Measurements from ENCODE around the gene PPP3CA.

Gene PPP3CA

GRCh38 chr4:101089168-101089567 lies 258.2 kb downstream of the PPP3CA start:
- H3K27ac ChIP-seq (ENCODE audit: low read depth, low read length), result no peak overlapping the region
- no peak overlapping the region for H3K9ac ChIP-seq (ENCODE audit: low read depth, low read length)
- H3K9me3 ChIP-seq (ENCODE audit: insufficient read depth, low read depth, low read length), result no peaks in the 10 kb centered on the region
- WGBS, result 89% methylated on average over 2 of the region's 2 CpGs
- H3K36me3 ChIP-seq (ENCODE audit: insufficient read depth, low read length), result peaks cover 3% of the 10 kb centered on the region; the same call in 1 of the 2 replicates
- H3K27me3 ChIP-seq (ENCODE audit: insufficient read depth, low read length), result no peaks in the 10 kb centered on the region
- no peak overlapping the region for H3K4me3 ChIP-seq (ENCODE audit: low read length)
- peaks cover 7% of the 10 kb centered on the region; the same call in 1 of the 2 replicates for H3K4me1 ChIP-seq (ENCODE audit: insufficient read depth, low read length)

- Histone ChIP-seq H3K9me3 (ENCODE audit: insufficient read depth, low read depth, low read length) (no peaks in the 10 kb centered on the region), H3K36me3 (ENCODE audit: insufficient read depth, low read length) (no peaks in the 10 kb centered on the region; the same call in 1 of the 2 replicates), H3K27ac (ENCODE audit: low read depth, low read length) (no peak overlapping the region), H3K4me1 (ENCODE audit: insufficient read depth, low read length) (peaks cover 7% of the 10 kb centered on the region; the same call in 1 of the 2 replicates), H3K9ac (ENCODE audit: low read depth, low read length) (no peak overlapping the region), H3K4me3 (ENCODE audit: low read length) (no peak overlapping the region), H3K27me3 (ENCODE audit: insufficient read depth, low read length) (no peaks in the 10 kb centered on the region)
- WGBS, result 100% methylated on average over 1 of the region's 1 CpG
These were observed 260.3 kb downstream of the PPP3CA start for GRCh38 chr4:101086801-101087586.

- H3K36me3 ChIP-seq (ENCODE audit: insufficient read depth, low read length), result peaks cover 8% of the 10 kb centered on the region; the same call in 1 of the 2 replicates
- H3K27ac ChIP-seq (ENCODE audit: low read depth, low read length), result no peak overlapping the region
- no peak overlapping the region for H3K9ac ChIP-seq (ENCODE audit: low read depth, low read length)
- no peak overlapping the region for H3K4me3 ChIP-seq (ENCODE audit: low read length)
- no peaks in the 10 kb centered on the region for H3K4me1 ChIP-seq (ENCODE audit: insufficient read depth, low read length)
- WGBS, result 95% methylated on average over 3 of the region's 3 CpGs
- H3K9me3 ChIP-seq (ENCODE audit: insufficient read depth, low read depth, low read length), result no peaks in the 10 kb centered on the region
- no peaks in the 10 kb centered on the region for H3K27me3 ChIP-seq (ENCODE audit: insufficient read depth, low read length)
These were observed 264.2 kb downstream of the PPP3CA start for GRCh38 chr4:101083131-101083530.

- Histone ChIP-seq H3K4me1 (ENCODE audit: insufficient read depth, low read length) (no peaks in the 10 kb centered on the region), H3K4me3 (ENCODE audit: low read length) (no peak overlapping the region), H3K9me3 (ENCODE audit: insufficient read depth, low read depth, low read length) (no peaks in the 10 kb centered on the region), H3K27me3 (ENCODE audit: insufficient read depth, low read length) (no peaks in the 10 kb centered on the region), H3K36me3 (ENCODE audit: insufficient read depth, low read length) (peaks cover 8% of the 10 kb centered on the region; the same call in 1 of the 2 replicates), H3K27ac (ENCODE audit: low read depth, low read length) (no peak overlapping the region), H3K9ac (ENCODE audit: low read depth, low read length) (no peak overlapping the region)
- 98% methylated on average over 3 of the region's 3 CpGs for WGBS
These were observed 265.5 kb downstream of the PPP3CA start for GRCh38 chr4:101081695-101082369.

DNA sequence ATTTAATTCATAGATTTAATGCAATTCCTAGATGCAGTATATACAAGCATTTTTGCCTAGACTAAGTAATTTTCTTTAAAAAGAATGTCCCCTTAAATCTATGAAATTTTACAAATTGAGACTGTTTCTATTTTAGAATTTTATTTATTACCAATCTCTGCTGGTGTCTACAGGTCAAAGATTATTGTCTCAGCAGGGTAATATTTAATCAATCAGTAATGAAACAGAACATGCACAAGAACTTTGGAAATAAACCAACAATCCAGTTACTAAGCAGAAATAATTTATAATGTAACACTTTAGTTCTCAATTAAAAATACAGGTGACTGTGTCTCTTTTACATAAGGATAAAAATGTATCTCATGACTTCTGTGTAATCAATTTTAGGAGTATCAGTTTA lies 266.2 kb downstream of the PPP3CA start:
- Histone ChIP-seq H3K27ac (ENCODE audit: low read depth, low read length) (no peak overlapping the region), H3K4me3 (ENCODE audit: low read length) (no peak overlapping the region), H3K27me3 (ENCODE audit: insufficient read depth, low read length) (no peaks in the 10 kb centered on the region), H3K36me3 (ENCODE audit: insufficient read depth, low read length) (peaks cover 8% of the 10 kb centered on the region; the same call in 1 of the 2 replicates), H3K9me3 (ENCODE audit: insufficient read depth, low read depth, low read length) (no peaks in the 10 kb centered on the region), H3K4me1 (ENCODE audit: insufficient read depth, low read length) (peaks cover 3% of the 10 kb centered on the region; the same call in 1 of the 2 replicates), H3K9ac (ENCODE audit: low read depth, low read length) (no peak overlapping the region)

DNA sequence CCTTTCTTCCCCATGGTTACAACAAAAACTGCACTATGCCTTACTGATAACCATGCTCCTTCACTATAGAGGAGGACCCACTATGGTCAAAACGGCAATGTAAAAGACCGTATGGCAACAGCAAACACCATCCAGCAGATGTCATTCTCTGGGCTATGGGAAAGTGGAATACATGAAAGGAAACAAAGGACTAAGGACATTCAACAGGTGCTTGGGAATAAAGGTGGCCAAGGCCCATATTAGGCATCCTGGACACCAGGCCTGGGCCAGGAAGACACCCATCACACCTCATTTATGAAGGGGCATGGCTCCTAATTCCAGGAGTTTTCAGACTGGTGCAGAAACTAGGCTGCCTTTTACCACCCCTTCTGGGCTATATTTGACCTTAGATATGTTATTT lies 268.4 kb downstream of the PPP3CA start:
- Histone ChIP-seq H3K36me3 (ENCODE audit: insufficient read depth, low read length) (peaks cover 8% of the 10 kb centered on the region; the same call in 1 of the 2 replicates), H3K9ac (ENCODE audit: low read depth, low read length) (no peak overlapping the region), H3K27ac (ENCODE audit: low read depth, low read length) (no peak overlapping the region), H3K27me3 (ENCODE audit: insufficient read depth, low read length) (no peaks in the 10 kb centered on the region), H3K4me1 (ENCODE audit: insufficient read depth, low read length) (peaks cover 3% of the 10 kb centered on the region; the same call in 1 of the 2 replicates), H3K9me3 (ENCODE audit: insufficient read depth, low read depth, low read length) (no peaks in the 10 kb centered on the region), H3K4me3 (ENCODE audit: low read length) (no peak overlapping the region)
- WGBS, result 91% methylated on average over 2 of the region's 2 CpGs

DNA sequence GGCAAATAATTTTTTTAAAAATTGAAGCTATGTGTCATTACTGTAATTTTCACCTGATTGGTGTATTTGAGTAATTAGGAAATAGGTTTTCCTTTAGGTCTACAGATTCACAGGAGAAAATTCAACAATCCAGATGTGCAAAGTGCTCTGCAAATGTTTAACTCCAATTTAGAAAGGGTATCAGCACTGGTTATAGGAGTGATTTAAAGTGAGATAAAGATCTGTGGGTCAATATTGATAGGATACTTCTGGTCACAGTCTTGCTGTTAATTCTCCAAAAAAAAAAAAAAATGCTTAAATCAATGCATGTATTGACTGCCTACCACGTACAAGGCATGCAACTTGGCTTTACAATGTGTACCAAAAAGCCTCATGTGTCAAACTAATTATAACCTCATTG lies 271.3 kb downstream of the PPP3CA start:
- Histone ChIP-seq H3K4me3 (ENCODE audit: low read length) (no peak overlapping the region), H3K9ac (ENCODE audit: low read depth, low read length) (no peak overlapping the region), H3K4me1 (ENCODE audit: insufficient read depth, low read length) (peaks cover 18% of the 10 kb centered on the region), H3K9me3 (ENCODE audit: insufficient read depth, low read depth, low read length) (no peaks in the 10 kb centered on the region), H3K27ac (ENCODE audit: low read depth, low read length) (no peak overlapping the region), H3K27me3 (ENCODE audit: insufficient read depth, low read length) (no peaks in the 10 kb centered on the region), H3K36me3 (ENCODE audit: insufficient read depth, low read length) (peaks cover 8% of the 10 kb centered on the region; the same call in 1 of the 2 replicates)
- 78% methylated on average over 1 of the region's 1 CpG for WGBS

- peaks cover 8% of the 10 kb centered on the region; the same call in 1 of the 2 replicates for H3K36me3 ChIP-seq (ENCODE audit: insufficient read depth, low read length)
- H3K9ac ChIP-seq (ENCODE audit: low read depth, low read length), result no peak overlapping the region
- H3K4me1 ChIP-seq (ENCODE audit: insufficient read depth, low read length), result peaks cover 18% of the 10 kb centered on the region
- no peak overlapping the region for H3K27ac ChIP-seq (ENCODE audit: low read depth, low read length)
- H3K4me3 ChIP-seq (ENCODE audit: low read length), result no peak overlapping the region
- no peaks in the 10 kb centered on the region for H3K27me3 ChIP-seq (ENCODE audit: insufficient read depth, low read length)
- H3K9me3 ChIP-seq (ENCODE audit: insufficient read depth, low read depth, low read length), result no peaks in the 10 kb centered on the region
- 91% methylated on average over 1 of the region's 1 CpG for WGBS
These were observed 271.8 kb downstream of the PPP3CA start for GRCh38 chr4:101075536-101075935.

DNA sequence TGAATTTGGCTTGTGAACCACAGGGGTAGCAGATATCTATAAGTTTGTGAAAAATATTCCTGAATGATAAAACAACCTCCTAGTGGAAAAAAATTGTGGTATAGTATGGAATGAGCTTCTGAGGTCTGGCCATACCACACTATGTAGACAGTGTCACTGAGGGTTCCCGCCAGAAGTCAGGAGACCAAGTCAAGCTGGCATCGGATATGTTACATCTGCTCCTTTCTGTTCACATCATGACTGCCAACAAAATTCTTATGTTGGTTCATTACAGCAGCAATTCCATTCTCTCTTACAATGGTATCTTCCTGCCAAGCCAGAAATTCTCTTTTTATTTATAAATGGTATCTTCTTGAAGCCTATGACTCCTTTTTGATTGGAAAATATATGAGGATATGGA lies 273.0 kb downstream of the PPP3CA start:
- no peak overlapping the region for H3K27ac ChIP-seq (ENCODE audit: low read depth, low read length)
- H3K9me3 ChIP-seq (ENCODE audit: insufficient read depth, low read depth, low read length), result no peaks in the 10 kb centered on the region
- no peak overlapping the region for H3K9ac ChIP-seq (ENCODE audit: low read depth, low read length)
- H3K4me3 ChIP-seq (ENCODE audit: low read length), result no peak overlapping the region
- H3K27me3 ChIP-seq (ENCODE audit: insufficient read depth, low read length), result no peaks in the 10 kb centered on the region
- peaks cover 18% of the 10 kb centered on the region for H3K4me1 ChIP-seq (ENCODE audit: insufficient read depth, low read length)
- 97% methylated on average over 2 of the region's 2 CpGs for WGBS
- no peaks in the 10 kb centered on the region for H3K36me3 ChIP-seq (ENCODE audit: insufficient read depth, low read length)

GRCh38 chr4:101071241-101071640 lies 276.1 kb downstream of the PPP3CA start:
- H3K27me3 ChIP-seq (ENCODE audit: insufficient read depth, low read length), result no peaks in the 10 kb centered on the region
- H3K36me3 ChIP-seq (ENCODE audit: insufficient read depth, low read length), result no peaks in the 10 kb centered on the region
- no peak overlapping the region for H3K4me3 ChIP-seq (ENCODE audit: low read length)
- no peaks in the 10 kb centered on the region for H3K9me3 ChIP-seq (ENCODE audit: insufficient read depth, low read depth, low read length)
- no peak overlapping the region for H3K27ac ChIP-seq (ENCODE audit: low read depth, low read length)
- WGBS, result 97% methylated on average over 1 of the region's 1 CpG
- H3K4me1 ChIP-seq (ENCODE audit: insufficient read depth, low read length), result peaks cover 25% of the 10 kb centered on the region
- no peak overlapping the region for H3K9ac ChIP-seq (ENCODE audit: low read depth, low read length)

DNA sequence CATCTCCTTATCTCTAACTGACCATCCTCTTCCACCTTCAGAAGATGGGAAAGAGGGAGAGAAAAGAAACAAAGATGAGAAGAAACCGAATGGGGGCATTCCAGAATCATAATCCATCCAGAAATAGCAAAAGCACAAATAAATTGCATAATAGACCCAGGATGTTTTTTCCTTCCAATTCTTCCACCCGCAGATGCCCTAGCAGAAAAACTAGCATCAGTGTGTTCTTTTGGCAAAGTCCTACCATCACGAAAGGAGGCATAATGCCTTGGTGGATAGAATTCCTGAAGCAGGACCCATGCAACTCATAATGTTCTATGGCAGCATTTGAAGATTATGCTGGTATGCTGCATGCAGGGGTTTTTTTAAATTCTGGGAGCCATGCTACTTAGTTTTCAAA lies 279.2 kb downstream of the PPP3CA start:
- peaks cover 24% of the 10 kb centered on the region for H3K4me1 ChIP-seq (ENCODE audit: insufficient read depth, low read length)
- WGBS, result 98% methylated on average over 3 of the region's 3 CpGs
- no peak overlapping the region for H3K9ac ChIP-seq (ENCODE audit: low read depth, low read length)
- no peaks in the 10 kb centered on the region for H3K27me3 ChIP-seq (ENCODE audit: insufficient read depth, low read length)
- H3K27ac ChIP-seq (ENCODE audit: low read depth, low read length), result no peak overlapping the region
- H3K36me3 ChIP-seq (ENCODE audit: insufficient read depth, low read length), result no peaks in the 10 kb centered on the region
- no peaks in the 10 kb centered on the region for H3K9me3 ChIP-seq (ENCODE audit: insufficient read depth, low read depth, low read length)
- no peak overlapping the region for H3K4me3 ChIP-seq (ENCODE audit: low read length)

All from HUES64 (cell line).